Spleen (tissue), 11 donors: ENCODE results near the gene TIMM21. TPM values are rescaled to one million over a fixed set of nuclear protein-coding genes. Genes with fewer than 3 reads are reported as not detected.

Experiments
- DNase-seq: peaks from one replicate; pipeline ENCODE4 v3.0.0-alpha.2; 2020
- H3K27ac ChIP-seq, 8 donors: fragments of 200-600 bp; sonication (generic) in 7 of 8; 1 replicate in 4 of 8; 2 replicates in 4 of 8; pipeline versions ENCODE4 v1.5.0 to v1.8.0; 2016 to 2021; ENCODE audit warnings: inconsistent platforms in 4 of 8, mild to moderate bottlenecking in 4 of 8, moderate library complexity in 1 of 8
- H3K27me3 ChIP-seq, 7 donors: fragments of 200-600 bp; sonication (generic) in 6 of 7; replicated peaks in 1 of 7; 1 replicate in 4 of 7; 2 replicates in 3 of 7; pipeline versions ENCODE4 v1.5.0 to v1.8.0; 2016 to 2021; ENCODE audit warnings: inconsistent platforms in 3 of 7, mild to moderate bottlenecking in 1 of 7
- H3K36me3 ChIP-seq, 6 donors: fragments of 200-600 bp; sonication (generic) in 5 of 6; 1 replicate in 4 of 6; 2 replicates in 2 of 6; pipeline versions ENCODE4 v1.5.0 to v1.8.0; 2016 to 2021; ENCODE audit warnings: inconsistent platforms in 2 of 6
- H3K4me1 ChIP-seq, 6 donors: fragments of 200-600 bp; sonication (generic) in 5 of 6; 1 replicate in 3 of 6; 2 replicates in 3 of 6; pipeline versions ENCODE4 v1.5.0 to v1.8.0; 2016 to 2021; ENCODE audit warnings: inconsistent platforms in 3 of 6
- H3K4me3 ChIP-seq, 8 donors: fragments of 200-600 bp; sonication (generic) in 7 of 8; 1 replicate in 4 of 8; 2 replicates in 4 of 8; pipeline versions ENCODE4 v1.5.0 to v1.8.0; 2016 to 2021; ENCODE audit warnings: inconsistent platforms in 4 of 8, mild to moderate bottlenecking in 4 of 8, moderate library complexity in 2 of 8
- H3K9me3 ChIP-seq, 8 donors: fragments of 200-600 bp; sonication (generic) in 7 of 8; 1 replicate in 4 of 8; 2 replicates in 4 of 8; pipeline versions ENCODE4 v1.5.0 to v1.8.0; 2016 to 2021; ENCODE audit warnings: inconsistent platforms in 4 of 8
- POLR2A ChIP-seq, 3 donors: fragments of 450-650 bp; IDR thresholded peaks; one replicate each; pipeline ENCODE4 v1.5.1; 2017; ENCODE audit warnings: antibody characterized with exemption in 3 of 3, mild to moderate bottlenecking in 1 of 3
- POLR2AphosphoS5 ChIP-seq, 3 donors: sonication (generic); formaldehyde crosslinking; IDR thresholded peaks; one replicate each; pipeline ENCODE4 v1.5.1; 2017; ENCODE audit warnings: antibody characterized with exemption in 3 of 3
- WGBS, 5 donors: extraction: QIAGEN DNeasy Blood & Tissue Kit in 3 of 5; methylation state at CpG; one replicate each; pipeline versions ENCODE4 v1.1.5 to v1.1.7; 2013 to 2018; 5-methylcytosine and 5-hydroxymethylcytosine counted together
- intact Hi-C: fragments of 100-400 bp; cut with DNase I; formaldehyde crosslinking; loops from one replicate; pipeline ENCODE4 v1.15.0; 2023; ENCODE audit warnings: low total_unique reads
- polyA plus RNA-seq, 3 donors: library from polyadenylated mRNA; stranded (reverse); fragments of 200-250 nt; gene quantifications; one replicate each; pipeline ENCODE4 v1.2.1, GENCODE V29; 2013
- total RNA-seq, 7 donors: library from RNA; depleted of rRNA in 3 of 7; stranded (reverse); fragments of >200 nt in 3 of 7; fragmentation: NEBNext Ultra II Directional in 4 of 7; extraction: Animal tissue kit (Norgen Biotek cat#: 25700) in 4 of 7; gene quantifications; one replicate each; pipeline versions ENCODE4 v1.1.0 to v1.2.1, GENCODE V29; 2016 to 2021
- TF ChIP-seq, protein P1 (sequence below), 11 experiments: fragments of 200-600 bp in 7 of 11; fragments of 450-650 bp in 4 of 11; sonication (generic) in 4 of 11; IDR thresholded peaks in 8 of 11; conservative IDR thresholded peaks in 3 of 11; 1 replicate in 7 of 11; 2 replicates in 4 of 11; pipeline versions ENCODE4 v1.4.0 to v1.8.0; 2016 to 2021; ENCODE audit warnings: antibody characterized with exemption in 11 of 11, inconsistent platforms in 4 of 11, mild to moderate bottlenecking in 1 of 11
- donor health status: healthy with polysubstance abuse.
- donor health status: DM: no; HTN: no; CAD: no; lungs with moderate emphysema.
- donor health status: DM: no; HTN: no; CAD: no.
- donor health status: Bipolar disorder and iron deficiency.
- donor health status: healthy.
- donor health status: DM: no; HTN: no; CAD: no.
- donor health status: DM: yes; HTN: yes; CAD: no.

Gene TIMM21
- total and polyA plus RNA-seq, 10 donors: 13.5 to 34.7 (median 22.9) TPM

DNA sequence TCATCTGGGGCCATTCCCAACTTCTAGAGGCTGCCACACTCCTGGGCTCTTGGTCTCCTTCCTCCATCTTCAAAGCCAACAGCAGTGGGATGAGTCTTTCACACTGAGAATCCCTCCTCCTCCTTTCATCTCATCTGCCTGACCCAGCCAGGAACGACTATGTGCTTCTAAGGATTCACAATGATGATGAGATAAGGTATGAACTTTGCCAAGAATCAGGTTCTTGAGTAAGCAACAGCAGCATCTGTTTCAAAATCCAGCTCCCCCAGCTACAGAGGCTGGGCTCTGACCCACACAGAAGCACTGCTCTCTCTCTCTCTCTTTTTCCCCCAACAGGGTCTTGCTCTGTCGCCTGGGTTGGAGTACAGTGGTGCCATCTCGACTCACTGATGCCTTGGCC is 46.4 kb downstream of the TIMM21 start:
- intact Hi-C loops: loop anchor here (5.0 kb wide), 2 partner anchors 148 to 358 kb away; no protein-coding TSS in a partner anchor
- H3K27ac ChIP-seq: no peak overlapping the region
- H3K4me3 ChIP-seq: no peak overlapping the region
- peaks cover 0 to 20% (median 5%) of the 10 kb centered on the region in 6 donors for H3K4me1 ChIP-seq
- no peaks in the 10 kb centered on the region for H3K36me3 ChIP-seq
- H3K9me3 ChIP-seq: no peaks in the 10 kb centered on the region
- DNase-seq: no peak
- WGBS, 5 donors: 50 to 67% (median 61%) methylated on average over 3 of the region's 3 CpGs
- TF ChIP-seq, protein P1, sequence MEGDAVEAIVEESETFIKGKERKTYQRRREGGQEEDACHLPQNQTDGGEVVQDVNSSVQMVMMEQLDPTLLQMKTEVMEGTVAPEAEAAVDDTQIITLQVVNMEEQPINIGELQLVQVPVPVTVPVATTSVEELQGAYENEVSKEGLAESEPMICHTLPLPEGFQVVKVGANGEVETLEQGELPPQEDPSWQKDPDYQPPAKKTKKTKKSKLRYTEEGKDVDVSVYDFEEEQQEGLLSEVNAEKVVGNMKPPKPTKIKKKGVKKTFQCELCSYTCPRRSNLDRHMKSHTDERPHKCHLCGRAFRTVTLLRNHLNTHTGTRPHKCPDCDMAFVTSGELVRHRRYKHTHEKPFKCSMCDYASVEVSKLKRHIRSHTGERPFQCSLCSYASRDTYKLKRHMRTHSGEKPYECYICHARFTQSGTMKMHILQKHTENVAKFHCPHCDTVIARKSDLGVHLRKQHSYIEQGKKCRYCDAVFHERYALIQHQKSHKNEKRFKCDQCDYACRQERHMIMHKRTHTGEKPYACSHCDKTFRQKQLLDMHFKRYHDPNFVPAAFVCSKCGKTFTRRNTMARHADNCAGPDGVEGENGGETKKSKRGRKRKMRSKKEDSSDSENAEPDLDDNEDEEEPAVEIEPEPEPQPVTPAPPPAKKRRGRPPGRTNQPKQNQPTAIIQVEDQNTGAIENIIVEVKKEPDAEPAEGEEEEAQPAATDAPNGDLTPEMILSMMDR (IDR thresholded peaks at IDR 0.05 in 8 of 11, conservative IDR thresholded peaks at IDR 0.05 in 3 of 11): no peak
- TF ChIP-seq POLR2AphosphoS5 (IDR thresholded peaks at IDR 0.05): no peak
- TF ChIP-seq POLR2A (IDR thresholded peaks at IDR 0.05): no peak
- H3K27me3 ChIP-seq: peaks cover 0 to 9% (median 0%) of the 10 kb centered on the region in 7 donors

DNA sequence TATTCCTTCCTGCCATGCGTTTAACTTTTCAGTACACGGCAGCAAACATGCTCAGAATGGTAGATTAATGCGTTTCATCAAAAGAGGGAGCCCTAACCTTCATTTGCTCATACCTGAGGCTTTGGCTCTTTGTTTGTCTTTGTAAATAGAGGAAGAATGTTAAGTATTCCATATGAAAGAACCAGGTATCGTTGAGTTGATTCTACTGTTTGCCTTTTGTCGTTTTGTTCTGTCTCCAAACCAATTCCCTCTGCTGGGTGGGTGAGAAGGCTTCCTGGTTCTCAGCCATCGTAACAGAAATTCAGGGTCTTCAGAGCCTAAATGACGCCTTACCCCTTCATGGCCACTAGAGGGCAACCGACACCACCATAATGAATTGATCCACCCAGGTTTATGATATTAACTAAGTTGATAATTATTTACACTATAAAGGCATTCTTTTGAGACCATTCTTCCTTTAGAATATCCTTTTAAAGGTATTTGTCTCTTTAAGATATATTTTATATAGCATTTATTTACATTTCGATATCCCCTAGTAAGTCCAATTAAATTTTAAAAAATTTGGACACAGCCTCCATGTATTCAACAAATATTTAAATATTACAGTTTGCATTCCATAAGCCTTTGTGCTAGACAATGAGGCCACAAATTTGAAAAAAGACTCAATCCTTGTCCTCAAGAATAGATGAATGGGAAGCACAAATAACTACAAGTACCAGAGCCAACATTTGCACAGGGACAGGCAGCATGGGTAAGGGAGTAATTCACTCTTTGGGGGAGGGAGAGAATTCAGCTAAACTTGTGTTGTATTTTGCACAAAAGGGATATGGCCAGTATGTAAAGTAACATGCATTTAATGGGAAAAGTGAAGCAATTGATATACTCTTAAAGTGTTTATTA is 48.1 kb downstream of the TIMM21 start:
- Histone ChIP-seq H3K27me3 (peaks cover 0 to 7% (median 0%) of the 10 kb centered on the region in 7 donors), H3K4me1 (peaks cover 0 to 20% (median 5%) of the 10 kb centered on the region in 6 donors), H3K27ac (peak overlapping the region in 4 of 8 donors; percentile 21 to 71 (median 41)), H3K36me3 (no peaks in the 10 kb centered on the region), H3K4me3 (peak overlapping the region in 4 of 8 donors; percentile 17 to 60 (median 20)), H3K9me3 (no peaks in the 10 kb centered on the region)
- DNase-seq: no peak
- 5 to 7% (median 5%) methylated on average over 9 of the region's 9 CpGs for WGBS, 5 donors
- TF ChIP-seq POLR2AphosphoS5 (IDR thresholded peaks at IDR 0.05) (no peak), POLR2A (IDR thresholded peaks at IDR 0.05) (no peak)
- TF ChIP-seq, protein P1 (IDR thresholded peaks at IDR 0.05 in 8 of 11, conservative IDR thresholded peaks at IDR 0.05 in 3 of 11): peak; percentile 82 to 95 (median 92)
- intact Hi-C loops: loop anchor here (5.0 kb wide), 2 partner anchors 146 to 356 kb away; no protein-coding TSS in a partner anchor

DNA sequence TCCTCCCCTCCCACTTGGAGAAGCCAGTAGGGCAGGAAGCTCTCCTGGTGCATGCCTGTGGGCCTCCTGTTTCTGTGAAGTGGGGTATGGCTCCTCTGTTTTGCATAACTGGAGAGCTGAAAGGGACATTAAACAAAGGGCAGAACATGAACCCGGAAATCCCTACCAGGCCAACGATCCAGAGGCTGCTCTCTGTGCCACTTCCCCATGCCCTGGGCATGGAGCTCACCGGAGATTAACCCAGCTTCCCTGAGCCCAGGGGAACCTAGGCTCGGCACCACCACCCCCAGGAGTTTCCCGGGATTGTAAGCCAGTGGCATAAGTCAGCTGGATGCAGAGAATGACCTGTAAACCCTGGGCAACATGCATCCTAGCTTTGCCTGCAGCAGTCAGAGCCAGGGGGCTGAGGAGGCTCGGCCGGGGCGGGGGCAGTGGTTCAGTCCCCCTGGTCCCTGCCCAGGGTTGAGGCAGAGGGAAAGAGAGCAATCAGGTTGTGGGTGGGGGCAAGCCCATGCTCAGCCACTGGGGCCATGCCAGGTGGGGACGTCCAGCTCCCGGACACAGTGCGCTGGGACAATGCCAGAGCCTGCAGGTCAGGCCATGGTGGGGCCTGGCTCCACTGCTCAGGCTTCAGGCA is 49.5 kb downstream of the TIMM21 start:
- TF ChIP-seq POLR2A (IDR thresholded peaks at IDR 0.05) (no peak), POLR2AphosphoS5 (IDR thresholded peaks at IDR 0.05) (no peak)
- TF ChIP-seq, protein P1 (IDR thresholded peaks at IDR 0.05 in 8 of 11, conservative IDR thresholded peaks at IDR 0.05 in 3 of 11): no peak
- no peak overlapping the region for H3K27ac ChIP-seq
- 74 to 86% (median 82%) methylated on average over 9 to 11 of the region's 11 CpGs for WGBS, 5 donors
- no peak for DNase-seq
- intact Hi-C loops: loop anchor here (5.0 kb wide), 2 partner anchors 144 to 354 kb away; no protein-coding TSS in a partner anchor
- no peaks in the 10 kb centered on the region for H3K36me3 ChIP-seq
- no peaks in the 10 kb centered on the region for H3K9me3 ChIP-seq
- H3K4me3 ChIP-seq: no peak overlapping the region
- peaks cover 0 to 4% (median 0%) of the 10 kb centered on the region in 7 donors for H3K27me3 ChIP-seq
- peaks cover 0 to 20% (median 5%) of the 10 kb centered on the region in 6 donors for H3K4me1 ChIP-seq
